Measurements from ENCODE around the gene CNKSR2.

DNA sequence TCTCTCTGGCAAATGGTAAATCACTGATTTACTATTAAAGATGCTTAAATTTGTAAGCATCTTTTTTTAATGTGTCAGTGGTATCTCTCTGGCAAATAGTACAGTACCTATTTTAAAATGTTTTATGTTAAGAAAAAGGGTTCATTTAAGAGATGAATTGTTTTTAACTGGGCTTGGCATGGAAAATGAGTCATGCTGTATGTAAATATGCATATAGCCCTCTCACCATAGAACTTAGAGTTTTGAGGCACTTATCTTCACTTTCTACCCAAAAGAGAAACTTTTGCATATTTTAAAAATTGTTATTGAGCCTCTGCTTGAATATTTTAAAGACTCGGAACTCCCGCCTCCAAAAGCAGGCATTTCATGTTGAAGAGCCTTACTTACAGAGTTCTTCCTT is 246.0 kb downstream of the CNKSR2 start:
- TF ChIP-seq GATA2 (IDR thresholded peaks at IDR 0.05; ENCODE audit: low read depth, low read length) (no peak), GATA3 (IDR thresholded peaks at IDR 0.05; ENCODE audit: low read depth, low read length) (no peak)
